ENCODE results near the gene CNIH2.

GRCh38 chr11:66287889-66288670 lies 10.1 kb downstream of the CNIH2 start:
- no peak for TF ChIP-seq POLR2A (IDR thresholded peaks at IDR 0.05; ENCODE audit: low read depth, low read length)
- no peak for TF ChIP-seq POLR2AphosphoS5 (IDR thresholded peaks at IDR 0.05; ENCODE audit: low read depth, low read length)
